HG03575 (cell line): ENCODE data around the gene MED25.

Experiments
- ATAC-seq: cut with Tn5 transposase; IDR thresholded peaks from one replicate; pipeline ENCODE4 v1.9.1; 2021; ENCODE audit not compliant: unreplicated experiment, insufficient number of reproducible peaks, low FRiP score; ENCODE audit errors: extremely low read depth

Gene MED25

DNA sequence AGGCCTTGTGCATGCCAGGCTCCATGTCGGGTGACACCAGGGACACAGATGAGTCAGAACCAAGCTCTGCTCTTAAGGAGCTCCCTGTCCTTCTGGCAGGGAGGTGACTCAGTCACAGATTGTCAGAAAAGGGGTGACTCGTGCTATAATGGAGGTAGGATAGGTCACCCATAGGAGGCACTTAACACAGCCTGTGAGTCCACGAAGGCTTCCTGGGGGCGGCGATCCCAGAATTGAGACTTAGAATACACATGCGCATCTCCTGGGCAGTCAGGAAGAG lies 24.6 kb upstream of the MED25 start:
- ATAC-seq = no peak

DNA sequence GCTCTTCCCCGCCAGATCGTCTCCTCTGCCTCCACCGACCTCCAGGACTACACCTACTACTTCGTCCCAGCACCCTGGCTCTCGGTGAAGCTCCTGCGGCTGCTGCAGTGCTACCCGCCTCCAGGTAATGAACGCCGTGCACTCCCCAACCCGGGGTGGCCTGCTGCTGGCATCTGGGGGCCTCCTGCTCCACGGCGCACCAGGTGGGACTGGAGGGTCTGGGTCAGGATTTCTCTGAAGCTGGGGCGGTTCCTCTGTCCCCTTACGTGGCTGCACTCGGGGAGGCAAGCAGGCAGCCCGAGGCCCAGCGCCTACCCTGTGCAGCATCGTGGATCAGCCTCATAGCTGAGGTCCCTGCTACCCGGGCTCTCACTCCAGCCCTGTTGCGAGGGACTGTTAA lies 22.5 kb upstream of the MED25 start:
- no peak for ATAC-seq

- ATAC-seq = no peak
These were observed 19.5 kb upstream of the MED25 start for GRCh38 chr19:49798574-49798973.

GRCh38 chr19:49799271-49799797 lies 18.8 kb upstream of the MED25 start:
- ATAC-seq = no peak

DNA sequence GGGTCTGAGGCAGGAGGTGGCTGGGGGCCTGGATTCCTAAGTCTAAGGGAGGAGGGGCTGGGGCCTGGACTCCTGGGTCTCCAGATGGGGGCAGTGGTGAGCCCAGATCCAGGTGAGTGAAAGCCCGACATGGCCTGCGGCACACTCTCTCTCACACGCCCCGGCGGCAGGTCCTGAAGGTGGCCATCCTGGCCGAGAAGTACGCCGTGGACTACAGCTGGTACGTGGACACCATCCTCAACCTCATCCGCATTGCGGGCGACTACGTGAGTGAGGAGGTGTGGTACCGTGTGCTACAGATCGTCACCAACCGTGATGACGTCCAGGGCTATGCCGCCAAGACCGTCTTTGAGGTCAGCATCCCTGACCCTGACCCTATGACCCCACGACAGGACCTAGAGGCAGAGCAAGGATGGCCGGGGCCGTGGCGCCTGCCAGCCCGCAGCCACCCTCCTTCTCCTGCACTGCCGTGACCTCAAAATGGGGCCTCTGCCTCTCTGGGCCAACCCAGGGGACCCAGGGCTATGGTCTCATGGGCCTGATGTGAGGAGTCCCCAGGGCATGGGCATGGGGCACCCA lies 18.2 kb upstream of the MED25 start:
- ATAC-seq = no peak

DNA sequence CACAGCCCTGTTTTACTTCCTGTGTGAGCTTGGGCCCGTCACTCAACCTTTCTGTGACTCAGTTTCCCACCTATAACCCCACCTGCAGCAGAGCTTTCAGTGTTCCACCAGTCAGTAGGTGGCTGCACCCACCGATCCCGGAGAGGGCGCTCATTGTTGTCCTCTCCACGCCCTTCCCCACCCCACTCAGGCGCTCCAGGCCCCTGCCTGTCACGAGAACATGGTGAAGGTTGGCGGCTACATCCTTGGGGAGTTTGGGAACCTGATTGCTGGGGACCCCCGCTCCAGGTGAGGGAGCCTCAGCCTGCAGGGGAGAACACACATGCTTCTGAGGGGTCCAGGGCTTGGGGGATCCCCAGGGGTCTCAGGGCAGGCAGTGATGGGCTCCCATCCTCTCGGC lies 17.3 kb upstream of the MED25 start:
- ATAC-seq = no peak

DNA sequence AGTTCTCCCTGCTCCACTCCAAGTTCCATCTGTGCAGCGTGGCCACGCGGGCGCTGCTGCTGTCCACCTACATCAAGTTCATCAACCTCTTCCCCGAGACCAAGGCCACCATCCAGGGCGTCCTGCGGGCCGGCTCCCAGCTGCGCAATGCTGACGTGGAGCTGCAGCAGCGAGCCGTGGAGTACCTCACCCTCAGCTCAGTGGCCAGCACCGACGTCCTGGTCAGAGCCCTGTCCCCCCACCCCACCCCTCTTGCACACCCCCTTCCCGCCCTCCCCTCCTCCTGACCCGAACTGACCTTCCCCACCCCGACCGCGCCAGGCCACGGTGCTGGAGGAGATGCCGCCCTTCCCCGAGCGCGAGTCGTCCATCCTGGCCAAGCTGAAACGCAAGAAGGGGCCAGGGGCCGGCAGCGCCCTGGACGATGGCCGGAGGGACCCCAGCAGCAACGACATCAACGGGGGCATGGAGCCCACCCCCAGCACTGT lies 16.6 kb upstream of the MED25 start:
- ATAC-seq = no peak

GRCh38 chr19:49801966-49802661 lies 16.0 kb upstream of the MED25 start:
- no peak for ATAC-seq

DNA sequence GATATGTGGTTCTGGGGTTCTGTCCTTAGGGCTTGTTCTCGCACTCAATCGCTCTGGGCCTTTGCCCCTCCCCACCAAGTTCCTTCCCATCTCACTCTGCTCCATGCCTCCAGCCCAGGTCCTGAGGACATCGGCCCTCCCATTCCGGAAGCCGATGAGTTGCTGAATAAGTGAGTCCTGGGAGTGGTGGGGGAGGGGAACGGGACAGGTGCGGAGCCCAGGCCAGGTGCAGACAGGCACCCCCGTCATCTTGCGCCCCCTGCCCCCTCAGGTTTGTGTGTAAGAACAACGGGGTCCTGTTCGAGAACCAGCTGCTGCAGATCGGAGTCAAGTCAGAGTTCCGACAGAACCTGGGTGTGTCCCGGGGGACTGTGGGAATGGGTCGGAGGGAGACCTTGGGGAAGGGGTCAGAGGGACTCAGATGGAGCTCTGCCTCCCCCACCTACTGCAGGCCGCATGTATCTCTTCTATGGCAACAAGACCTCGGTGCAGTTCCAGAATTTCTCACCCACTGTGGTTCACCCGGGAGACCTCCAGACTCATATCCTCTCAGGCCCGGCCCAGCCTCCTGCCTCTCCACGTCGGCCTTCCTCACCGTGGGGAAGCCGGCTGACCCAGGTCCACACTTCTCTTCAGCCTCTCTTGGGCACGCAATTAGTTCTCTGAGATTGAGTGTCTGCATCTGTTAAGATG lies 15.1 kb upstream of the MED25 start:
- no peak for ATAC-seq

GRCh38 chr19:49803529-49803856 lies 14.6 kb upstream of the MED25 start:
- no peak for ATAC-seq

DNA sequence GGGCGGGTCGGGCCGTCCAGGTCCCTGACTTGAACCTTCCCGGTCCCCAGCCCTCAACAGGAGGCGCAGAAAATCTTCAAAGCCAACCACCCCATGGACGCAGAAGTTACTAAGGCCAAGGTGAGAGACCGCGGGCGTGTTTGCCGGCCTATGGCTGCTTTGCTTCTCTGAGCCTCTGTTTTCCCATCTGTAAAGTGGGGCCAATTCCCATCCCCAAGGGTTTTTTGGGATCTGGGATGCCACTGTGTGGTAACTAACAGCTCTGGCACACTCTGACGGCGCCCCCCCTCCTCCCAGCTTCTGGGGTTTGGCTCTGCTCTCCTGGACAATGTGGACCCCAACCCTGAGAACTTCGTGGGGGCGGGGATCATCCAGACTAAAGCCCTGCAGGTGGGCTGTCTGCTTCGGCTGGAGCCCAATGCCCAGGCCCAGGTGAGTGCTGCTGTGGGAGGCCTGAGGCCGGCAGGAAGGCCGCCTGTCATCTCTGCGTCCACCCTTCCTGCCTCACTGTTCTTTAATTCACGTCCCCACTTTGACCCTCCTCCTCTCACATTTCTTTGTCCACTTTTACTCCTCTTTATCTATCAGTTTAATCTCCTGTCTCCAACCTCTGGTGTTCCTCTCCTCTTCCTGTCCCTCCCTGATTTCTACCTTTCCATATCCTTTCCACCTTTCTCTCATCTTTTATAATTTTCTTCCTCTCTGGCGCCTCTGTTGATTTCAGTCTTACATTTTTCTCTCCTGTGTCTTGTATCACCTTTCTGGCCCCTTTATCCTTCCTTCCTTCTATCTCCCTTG lies 12.1 kb upstream of the MED25 start:
- no peak for ATAC-seq

- no peak for ATAC-seq
These were observed 11.5 kb upstream of the MED25 start for GRCh38 chr19:49806620-49806959.

DNA sequence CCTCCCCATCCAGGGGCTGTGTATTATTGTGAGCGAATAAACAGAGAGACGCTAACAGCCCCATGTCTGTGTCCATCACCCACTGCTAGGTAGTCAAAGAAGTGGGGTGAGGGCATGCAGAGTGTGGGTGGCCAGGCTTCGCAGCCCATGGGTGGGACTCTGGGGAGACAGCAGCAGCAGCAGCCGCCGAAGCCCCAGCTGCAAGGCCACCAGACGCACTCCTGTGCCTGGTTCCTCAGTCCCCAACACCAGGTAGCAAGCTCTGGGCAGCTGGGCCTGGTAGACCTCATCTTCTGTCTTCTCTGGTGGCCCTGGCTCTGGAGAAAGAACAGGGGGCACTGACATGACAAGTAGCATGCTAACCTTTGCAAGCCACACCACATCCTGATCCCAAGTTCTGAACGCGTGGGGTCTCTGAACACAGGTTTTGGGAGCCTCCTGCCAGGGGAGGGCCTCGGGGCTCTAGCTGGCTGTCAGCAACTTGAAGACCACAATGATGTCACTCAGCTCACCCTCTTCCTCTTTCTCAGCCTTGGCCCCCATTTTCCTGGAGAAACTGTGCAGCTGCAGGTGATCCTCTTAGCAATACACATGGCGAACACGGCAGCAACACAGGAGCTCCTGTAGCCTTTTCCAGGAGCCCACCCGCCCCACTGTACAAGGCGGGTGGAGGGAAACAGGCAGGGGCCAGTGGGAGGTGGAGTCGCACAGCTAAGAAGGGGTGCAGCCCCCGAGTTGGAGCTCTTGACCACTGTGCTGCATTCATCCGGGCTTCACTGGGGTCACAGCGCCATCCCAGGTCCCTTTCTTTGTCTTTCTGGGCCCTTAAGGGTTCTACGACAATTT lies 10.8 kb upstream of the MED25 start:
- no peak for ATAC-seq

DNA sequence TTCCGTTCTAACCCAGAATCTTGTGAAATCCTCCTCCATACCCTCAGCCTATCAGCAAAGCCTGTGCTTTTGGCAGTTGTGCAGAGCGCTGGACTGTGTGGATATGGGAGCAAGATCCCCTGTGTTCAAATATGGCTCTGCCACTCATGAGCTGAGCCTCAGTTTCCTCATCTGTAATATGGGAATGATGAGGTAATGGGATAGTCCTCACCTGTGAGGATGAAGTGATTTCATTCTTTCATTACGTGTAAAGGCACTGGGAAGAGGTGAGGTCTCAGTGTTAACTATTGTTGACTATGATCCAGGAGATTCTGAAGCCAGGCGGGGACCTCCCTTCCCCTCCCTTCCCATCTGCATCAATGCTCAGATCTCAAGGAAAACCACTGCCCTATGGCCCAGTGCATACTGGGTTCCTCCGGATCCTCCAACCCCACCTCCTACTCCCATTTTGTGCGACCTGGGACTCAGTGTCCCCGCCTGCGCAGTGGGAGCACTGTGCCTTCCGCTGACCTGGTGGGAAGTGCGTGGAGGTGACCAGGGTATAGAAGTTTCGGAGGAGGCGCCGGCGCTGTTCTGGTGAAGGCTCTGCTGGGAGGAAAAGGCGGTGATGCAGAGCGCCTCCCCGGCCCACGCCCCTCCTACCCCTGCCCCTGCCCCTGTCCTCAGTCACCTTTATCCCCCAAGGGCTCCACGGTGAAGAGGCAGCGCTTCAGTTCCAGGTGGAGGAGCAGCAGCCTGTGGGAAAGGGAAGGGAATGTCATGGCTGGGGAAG lies 10.0 kb upstream of the MED25 start:
- ATAC-seq = no peak

DNA sequence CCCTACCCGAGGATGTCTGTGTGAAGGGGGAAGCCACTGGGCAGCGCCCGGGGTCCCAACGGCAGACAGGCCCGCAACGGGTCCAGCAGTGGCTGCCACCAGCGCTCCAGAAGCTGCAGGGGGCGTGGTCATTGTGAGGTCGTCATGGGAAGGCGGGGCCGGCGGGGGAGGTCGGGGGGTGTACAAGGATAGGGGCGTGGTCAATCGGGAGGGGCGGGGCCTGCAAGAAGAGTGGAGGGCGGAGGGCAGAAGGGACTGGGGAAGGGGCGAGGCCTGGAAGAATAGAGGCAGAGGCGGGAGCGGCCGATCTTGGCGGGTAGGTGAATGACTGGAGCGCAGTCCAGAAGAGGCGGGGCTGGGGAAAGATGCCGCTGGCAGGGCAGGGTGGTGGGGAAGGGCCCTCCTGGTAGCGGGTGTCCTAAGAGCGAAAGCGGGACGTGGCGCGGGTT lies 9.4 kb upstream of the MED25 start:
- ATAC-seq = no peak

GRCh38 chr19:49809160-49809940 lies 8.7 kb upstream of the MED25 start:
- ATAC-seq = no peak

DNA sequence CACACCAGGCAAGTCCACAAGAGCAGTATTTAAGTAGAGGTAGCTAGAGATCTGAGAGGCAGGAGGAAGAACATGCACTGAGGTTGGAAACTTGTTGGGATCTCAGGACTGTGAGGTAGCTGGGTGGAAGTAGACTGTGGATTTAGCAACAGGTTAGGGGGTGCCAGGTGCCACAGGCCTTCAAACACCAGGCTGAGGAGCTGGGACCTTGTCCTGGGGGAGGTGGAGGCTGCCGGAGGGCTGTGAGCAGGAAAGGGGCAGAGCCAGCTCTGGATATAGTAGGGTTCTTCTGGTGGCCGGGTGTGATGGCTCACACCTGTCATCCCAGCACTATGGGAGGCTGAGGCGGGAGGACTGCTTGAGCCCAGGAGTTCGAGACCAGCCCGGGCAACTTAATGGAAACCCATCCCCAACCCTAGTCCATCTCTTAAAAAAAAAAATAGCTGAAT lies 8.1 kb upstream of the MED25 start:
- ATAC-seq = no peak
